DOHH2 (cell line): ENCODE data around the gene PHRF1.

Source experiments
- H3F3A ChIP-seq: fragments of 200-600 bp; sonication (generic), shearing (Covaris generic); 2 replicates; pipeline ENCODE4 v1.6.0; 2016; ENCODE audit warnings: antibody characterized with exemption, mild to moderate bottlenecking; ENCODE audit not compliant: control insufficient read depth, insufficient read depth
- H3K27ac ChIP-seq: fragments of 200-600 bp; sonication (generic); 2 replicates; pipeline ENCODE4 v1.5.1; 2014; ENCODE audit warnings: low read depth, mild to moderate bottlenecking, low read length, moderate library complexity
- H3K27me3 ChIP-seq: fragments of 200-600 bp; sonication (generic); 2 replicates; pipeline ENCODE4 v1.6.1; 2014; ENCODE audit warnings: mild to moderate bottlenecking, low read length, mixed read lengths; ENCODE audit not compliant: control insufficient read depth
- H3K36me3 ChIP-seq: fragments of 200-600 bp; sonication (generic); 2 replicates; pipeline ENCODE4 v1.6.1; 2014; ENCODE audit warnings: mild to moderate bottlenecking, low read length, moderate library complexity, mixed read lengths; ENCODE audit not compliant: control insufficient read depth
- H3K4me1 ChIP-seq: fragments of 200-600 bp; sonication (generic); 2 replicates; pipeline ENCODE4 v1.6.1; 2014; ENCODE audit warnings: mild to moderate bottlenecking, low read length, mixed read lengths; ENCODE audit not compliant: control insufficient read depth
- H3K4me2 ChIP-seq: fragments of 200-600 bp; sonication (generic); 2 replicates; pipeline ENCODE4 v1.6.0; 2014; ENCODE audit warnings: mild to moderate bottlenecking, low read length, moderate library complexity
- H3K4me3 ChIP-seq: fragments of 200-600 bp; sonication (generic); 2 replicates; pipeline ENCODE4 v1.5.1; 2014; ENCODE audit warnings: mild to moderate bottlenecking, low read length, mixed read lengths
- H3K79me2 ChIP-seq: fragments of 200-600 bp; sonication (generic); 2 replicates; pipeline ENCODE4 v1.6.1; 2014; ENCODE audit warnings: mild to moderate bottlenecking, low read length, mixed read lengths; ENCODE audit not compliant: control insufficient read depth
- H3K9me2 ChIP-seq: fragments of 200-600 bp; sonication (generic); replicated peaks from 2 replicates; pipeline ENCODE4 v1.6.1; 2014; ENCODE audit warnings: mild to moderate bottlenecking, low read length, mixed read lengths; ENCODE audit not compliant: control insufficient read depth
- H3K9me3 ChIP-seq: fragments of 200-600 bp; sonication (generic); 2 replicates; pipeline ENCODE4 v1.6.1; 2014; ENCODE audit warnings: antibody characterized with exemption, low read length, mixed read lengths; ENCODE audit not compliant: control insufficient read depth, insufficient read depth
- H4K20me1 ChIP-seq: fragments of 200-600 bp; sonication (generic); 2 replicates; pipeline ENCODE4 v1.6.0; 2014; ENCODE audit warnings: low read depth, mild to moderate bottlenecking, antibody characterized with exemption, low read length, moderate library complexity; ENCODE audit not compliant: control insufficient read depth, insufficient read depth
- CTCF ChIP-seq: fragments of 200-600 bp; sonication (generic); IDR thresholded peaks from one replicate; pipeline ENCODE4 v1.5.1; 2014; ENCODE audit warnings: antibody characterized with exemption, mild to moderate bottlenecking, low read depth, low read length; ENCODE audit not compliant: poor library complexity, severe bottlenecking
- EZH2phosphoT487 ChIP-seq: fragments of 200-600 bp; sonication (generic); IDR thresholded peaks from 2 replicates; pipeline ENCODE4 v1.6.1; 2017; ENCODE audit warnings: borderline replicate concordance, mild to moderate bottlenecking, antibody characterized with exemption, low read length, moderate library complexity, mixed read lengths

The PHRF1 gene

GRCh38 chr11:581752-582151 is 5.5 kb downstream of the PHRF1 start:
- H3K9me3 ChIP-seq = no peaks in the 10 kb centered on the region
- no peak overlapping the region for H3K4me3 ChIP-seq
- H3K9me2 ChIP-seq = no peaks in the 10 kb centered on the region
- no peak overlapping the region for H3K4me2 ChIP-seq
- H3K79me2 ChIP-seq = peaks cover 77% of the 10 kb centered on the region
- TF ChIP-seq EZH2phosphoT487 = no peak
- H3K4me1 ChIP-seq = peaks cover 15% of the 10 kb centered on the region
- peaks cover 67% of the 10 kb centered on the region for H3K36me3 ChIP-seq
- peaks cover 29% of the 10 kb centered on the region for H4K20me1 ChIP-seq
- no peak overlapping the region for H3K27ac ChIP-seq
- H3K27me3 ChIP-seq = no peaks in the 10 kb centered on the region
- no peaks in the 10 kb centered on the region for H3F3A ChIP-seq

DNA sequence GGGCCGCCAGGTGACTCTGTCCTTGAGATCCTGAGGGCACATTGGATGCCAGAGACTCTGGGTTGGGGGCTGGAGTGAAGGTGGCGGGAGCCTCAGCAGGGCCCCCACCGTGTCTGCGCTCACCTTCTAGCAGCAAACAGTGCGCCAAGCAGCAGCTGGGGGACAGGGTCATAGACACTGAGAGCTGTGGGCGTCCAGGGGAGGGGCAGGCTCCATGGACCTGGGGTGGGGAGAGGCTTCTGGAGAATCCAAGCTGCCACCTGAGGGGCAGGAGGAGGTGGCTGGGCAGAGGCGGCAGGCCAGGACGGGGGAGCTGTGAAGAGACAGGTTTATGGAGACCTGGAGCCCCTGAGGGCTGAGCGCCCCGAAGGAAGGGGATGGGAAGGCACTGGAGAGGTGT is 8.0 kb downstream of the PHRF1 start:
- H3F3A ChIP-seq = no peaks in the 10 kb centered on the region
- no peak overlapping the region for H3K4me2 ChIP-seq
- TF ChIP-seq EZH2phosphoT487 = no peak
- no peak for TF ChIP-seq CTCF
- peaks cover 71% of the 10 kb centered on the region for H3K79me2 ChIP-seq
- H3K4me3 ChIP-seq = no peak overlapping the region
- H3K36me3 ChIP-seq = peaks cover 68% of the 10 kb centered on the region
- no peaks in the 10 kb centered on the region for H3K27me3 ChIP-seq
- H3K9me3 ChIP-seq = no peaks in the 10 kb centered on the region
- H3K27ac ChIP-seq = no peak overlapping the region
- H4K20me1 ChIP-seq = peaks cover 16% of the 10 kb centered on the region
- no peaks in the 10 kb centered on the region for H3K4me1 ChIP-seq
- no peaks in the 10 kb centered on the region for H3K9me2 ChIP-seq

DNA sequence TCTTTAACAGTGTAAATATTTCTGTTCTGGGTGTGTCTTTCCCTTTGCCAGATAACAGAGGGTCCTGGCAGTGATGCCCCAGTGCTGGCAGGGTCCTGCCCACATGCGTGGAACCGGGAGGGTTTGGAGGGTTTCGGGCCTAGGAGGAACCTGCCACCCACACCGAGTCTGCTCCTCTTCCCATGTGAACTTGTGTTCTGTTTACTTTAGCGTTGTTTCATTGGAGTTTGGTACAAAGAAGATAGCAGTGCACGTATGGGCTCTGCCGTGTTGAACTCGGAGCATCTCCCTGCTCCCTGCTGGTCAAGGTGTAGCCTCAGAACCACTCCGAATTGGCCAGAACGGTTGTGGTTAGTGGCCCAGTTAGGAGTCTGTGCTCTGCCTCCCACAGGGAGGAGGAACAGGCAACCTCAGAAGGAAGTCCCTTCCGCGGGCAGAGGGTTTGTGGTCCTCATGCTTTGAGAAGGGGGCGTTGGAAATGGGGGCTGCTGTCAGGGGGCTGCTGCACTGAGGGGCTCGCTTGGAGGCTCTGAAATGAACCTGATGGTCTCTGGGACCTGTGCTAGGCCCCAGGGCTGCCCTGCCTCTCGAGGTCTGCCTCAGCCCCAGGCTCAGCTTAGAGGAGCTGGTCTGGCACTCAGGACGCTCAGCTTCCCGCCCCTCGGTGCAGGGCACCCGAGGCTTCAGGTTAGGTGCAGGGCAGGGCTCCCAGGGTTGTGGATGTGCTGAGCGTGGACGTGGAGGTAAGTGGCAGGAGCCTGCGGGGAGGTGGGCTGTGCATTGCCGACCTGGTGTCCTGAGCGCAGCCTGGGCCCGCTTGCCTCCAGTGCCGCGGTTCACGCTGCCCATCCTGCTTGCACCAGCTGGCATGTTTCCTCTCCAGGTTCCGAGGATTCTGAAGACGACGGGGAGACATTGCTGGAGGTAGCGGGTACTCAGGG is 10.4 kb downstream of the PHRF1 start:
- H3F3A ChIP-seq = no peaks in the 10 kb centered on the region
- no peaks in the 10 kb centered on the region for H3K4me1 ChIP-seq
- H3K36me3 ChIP-seq = peaks cover 74% of the 10 kb centered on the region
- H3K4me2 ChIP-seq = no peak overlapping the region
- peaks cover 55% of the 10 kb centered on the region for H3K79me2 ChIP-seq
- no peaks in the 10 kb centered on the region for H3K9me3 ChIP-seq
- no peaks in the 10 kb centered on the region for H3K27me3 ChIP-seq
- H3K4me3 ChIP-seq = no peak overlapping the region
- peaks cover 6% of the 10 kb centered on the region for H4K20me1 ChIP-seq
- H3K27ac ChIP-seq = no peak overlapping the region
- H3K9me2 ChIP-seq = no peaks in the 10 kb centered on the region
- TF ChIP-seq CTCF (no peak), EZH2phosphoT487 (no peak)

- Histone ChIP-seq H3K4me1 (no peaks in the 10 kb centered on the region), H3K27me3 (no peaks in the 10 kb centered on the region), H3K79me2 (peaks cover 49% of the 10 kb centered on the region), H3K4me3 (no peak overlapping the region), H3K36me3 (peaks cover 72% of the 10 kb centered on the region), H3K9me2 (no peaks in the 10 kb centered on the region), H4K20me1 (peaks cover 6% of the 10 kb centered on the region), H3K27ac (no peak overlapping the region), H3K9me3 (no peaks in the 10 kb centered on the region), H3K4me2 (no peak overlapping the region), H3F3A (no peaks in the 10 kb centered on the region)
- TF ChIP-seq CTCF = no peak
- no peak for TF ChIP-seq EZH2phosphoT487
These were observed 11.3 kb downstream of the PHRF1 start for GRCh38 chr11:587546-587945.
